ENCODE results near the gene CYP8B1.

DNA sequence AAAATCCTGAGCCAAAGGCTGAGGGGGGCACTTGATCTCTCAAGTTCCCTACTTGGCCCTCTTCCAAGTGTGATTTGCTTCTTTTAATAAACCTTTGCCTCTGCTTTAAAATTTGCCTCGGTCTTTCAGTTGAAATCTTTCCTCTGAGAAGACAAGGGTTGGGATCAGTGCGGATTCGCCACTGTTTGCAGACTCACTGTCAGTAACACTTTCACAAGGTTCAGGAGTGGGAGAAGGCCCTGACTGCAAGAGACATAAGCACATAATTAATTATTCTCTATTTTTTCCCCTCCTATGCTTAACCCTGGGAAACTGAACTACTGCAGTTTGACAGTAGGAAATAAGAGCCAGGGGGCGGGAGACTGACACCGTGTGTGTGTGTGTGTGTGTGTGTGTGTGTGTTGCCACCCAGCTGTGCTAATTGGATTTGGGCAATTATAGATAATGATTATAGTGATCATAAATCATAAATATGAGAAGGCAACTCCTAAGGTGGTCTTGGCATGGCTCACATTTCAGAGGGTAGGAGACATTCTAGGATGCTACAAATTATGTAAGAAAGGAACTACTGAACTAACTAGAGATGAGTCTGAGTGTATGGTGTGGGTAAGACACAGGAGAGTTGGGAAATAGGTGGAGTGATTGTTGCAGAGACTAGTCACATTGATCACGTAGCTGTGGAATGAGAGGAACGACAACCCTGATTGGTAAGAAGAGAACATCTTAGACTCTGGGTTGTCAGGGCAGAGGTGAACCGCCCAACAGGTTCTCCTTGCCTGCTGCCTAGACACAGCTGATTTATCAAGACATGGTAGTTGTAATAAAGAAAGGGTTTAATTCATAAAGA is 24.8 kb upstream of the CYP8B1 start:
- TF ChIP-seq, protein P1, sequence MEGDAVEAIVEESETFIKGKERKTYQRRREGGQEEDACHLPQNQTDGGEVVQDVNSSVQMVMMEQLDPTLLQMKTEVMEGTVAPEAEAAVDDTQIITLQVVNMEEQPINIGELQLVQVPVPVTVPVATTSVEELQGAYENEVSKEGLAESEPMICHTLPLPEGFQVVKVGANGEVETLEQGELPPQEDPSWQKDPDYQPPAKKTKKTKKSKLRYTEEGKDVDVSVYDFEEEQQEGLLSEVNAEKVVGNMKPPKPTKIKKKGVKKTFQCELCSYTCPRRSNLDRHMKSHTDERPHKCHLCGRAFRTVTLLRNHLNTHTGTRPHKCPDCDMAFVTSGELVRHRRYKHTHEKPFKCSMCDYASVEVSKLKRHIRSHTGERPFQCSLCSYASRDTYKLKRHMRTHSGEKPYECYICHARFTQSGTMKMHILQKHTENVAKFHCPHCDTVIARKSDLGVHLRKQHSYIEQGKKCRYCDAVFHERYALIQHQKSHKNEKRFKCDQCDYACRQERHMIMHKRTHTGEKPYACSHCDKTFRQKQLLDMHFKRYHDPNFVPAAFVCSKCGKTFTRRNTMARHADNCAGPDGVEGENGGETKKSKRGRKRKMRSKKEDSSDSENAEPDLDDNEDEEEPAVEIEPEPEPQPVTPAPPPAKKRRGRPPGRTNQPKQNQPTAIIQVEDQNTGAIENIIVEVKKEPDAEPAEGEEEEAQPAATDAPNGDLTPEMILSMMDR (IDR thresholded peaks at IDR 0.05) = no peak
- no peak for TF ChIP-seq POLR2A (IDR thresholded peaks at IDR 0.05)
